Stimulated activated naive CD8-positive, alpha-beta T cell treated with anti-CD3 and anti-CD28 coated beads, Interleukin-15, amount 100 ng/mL, for 72 hours (primary cell): ENCODE data around the gene ANO7.

ENCODE experiments used
- ATAC-seq: fragments of 150-1000 bp; cut with Tn5 transposase; 2 replicates; pipeline ENCODE4 v1.10.0; 2021; ENCODE audit warnings: mild to moderate bottlenecking, moderate library complexity
- DNase-seq, 2 donors: peaks; one replicate each; pipeline ENCODE4 v3.0.0; 2021 to 2022
- H3K27ac Mint-ChIP-seq, 2 donors: one replicate each; pipeline ENCODE4 v1.8.0; 2022; ENCODE audit warnings: mild to moderate bottlenecking in 2 of 2, mixed read lengths in 2 of 2, moderate library complexity in 2 of 2
- H3K27me3 Mint-ChIP-seq: one replicate; pipeline ENCODE4 v1.8.0; 2022; ENCODE audit warnings: mixed read lengths
- H3K4me1 Mint-ChIP-seq: one replicate; pipeline ENCODE4 v1.8.0; 2022; ENCODE audit warnings: mild to moderate bottlenecking, mixed read lengths
- H3K4me3 Mint-ChIP-seq, 2 donors: one replicate each; pipeline ENCODE4 v1.8.0; 2022; ENCODE audit warnings: mild to moderate bottlenecking in 2 of 2, mixed read lengths in 2 of 2, moderate library complexity in 1 of 2
- H3K9me3 Mint-ChIP-seq, 2 donors: one replicate each; pipeline ENCODE4 v1.8.0; 2022; ENCODE audit warnings: mixed read lengths in 2 of 2

Gene ANO7, protein sequence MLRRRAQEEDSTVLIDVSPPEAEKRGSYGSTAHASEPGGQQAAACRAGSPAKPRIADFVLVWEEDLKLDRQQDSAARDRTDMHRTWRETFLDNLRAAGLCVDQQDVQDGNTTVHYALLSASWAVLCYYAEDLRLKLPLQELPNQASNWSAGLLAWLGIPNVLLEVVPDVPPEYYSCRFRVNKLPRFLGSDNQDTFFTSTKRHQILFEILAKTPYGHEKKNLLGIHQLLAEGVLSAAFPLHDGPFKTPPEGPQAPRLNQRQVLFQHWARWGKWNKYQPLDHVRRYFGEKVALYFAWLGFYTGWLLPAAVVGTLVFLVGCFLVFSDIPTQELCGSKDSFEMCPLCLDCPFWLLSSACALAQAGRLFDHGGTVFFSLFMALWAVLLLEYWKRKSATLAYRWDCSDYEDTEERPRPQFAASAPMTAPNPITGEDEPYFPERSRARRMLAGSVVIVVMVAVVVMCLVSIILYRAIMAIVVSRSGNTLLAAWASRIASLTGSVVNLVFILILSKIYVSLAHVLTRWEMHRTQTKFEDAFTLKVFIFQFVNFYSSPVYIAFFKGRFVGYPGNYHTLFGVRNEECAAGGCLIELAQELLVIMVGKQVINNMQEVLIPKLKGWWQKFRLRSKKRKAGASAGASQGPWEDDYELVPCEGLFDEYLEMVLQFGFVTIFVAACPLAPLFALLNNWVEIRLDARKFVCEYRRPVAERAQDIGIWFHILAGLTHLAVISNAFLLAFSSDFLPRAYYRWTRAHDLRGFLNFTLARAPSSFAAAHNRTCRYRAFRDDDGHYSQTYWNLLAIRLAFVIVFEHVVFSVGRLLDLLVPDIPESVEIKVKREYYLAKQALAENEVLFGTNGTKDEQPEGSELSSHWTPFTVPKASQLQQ

DNA sequence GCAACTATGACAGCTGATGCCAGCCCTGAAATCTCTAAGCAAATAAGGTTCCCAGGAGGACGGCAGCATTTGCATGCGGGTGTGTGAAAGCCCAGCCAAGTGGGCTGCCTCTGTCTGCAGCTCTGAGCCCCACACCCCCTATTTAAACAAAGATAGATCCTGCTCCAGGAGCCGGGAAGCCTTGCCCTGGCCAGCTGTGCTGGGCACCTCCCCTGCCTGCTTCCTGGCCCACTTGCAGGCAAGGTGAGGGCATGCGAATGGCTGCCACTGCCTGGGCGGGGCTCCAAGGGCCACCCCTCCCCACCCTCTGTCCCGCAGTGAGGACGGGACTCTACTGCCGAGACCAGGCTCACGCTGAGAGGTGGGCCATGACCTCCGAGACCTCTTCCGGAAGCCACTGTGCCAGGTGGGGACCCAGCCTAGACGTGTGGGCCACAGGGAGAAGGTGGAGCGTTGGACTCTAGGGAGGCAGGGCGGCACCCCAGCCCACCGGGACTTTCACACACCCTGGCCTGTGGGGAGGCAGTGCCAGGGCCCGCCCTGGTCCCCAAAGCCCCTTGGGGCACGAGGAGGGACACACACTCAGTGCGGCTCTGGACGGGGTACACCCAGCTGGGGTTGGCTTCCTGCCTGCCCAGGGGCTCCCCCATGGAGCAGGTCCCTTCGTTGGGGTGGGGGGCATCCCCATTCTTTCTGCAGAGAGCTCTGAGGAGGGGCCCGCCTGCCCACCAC lies at the start of gene ANO7:
ANO7 (plus strand) TSS at position 317 of the 732 bp plus-strand sequence. CDS start 1,387 bp downstream, outside the sequence.
- no peaks in the 10 kb centered on the region for H3K4me1 Mint-ChIP-seq
- no peak within 1 kb of the TSS for H3K27ac Mint-ChIP-seq
- DNase-seq, result no peak
- ATAC-seq, result peak; percentile 51
- no peaks in the 10 kb centered on the region for H3K9me3 Mint-ChIP-seq
- H3K4me3 Mint-ChIP-seq, result no peak within 1 kb of the TSS
- no peaks in the 10 kb centered on the region for H3K27me3 Mint-ChIP-seq

DNA sequence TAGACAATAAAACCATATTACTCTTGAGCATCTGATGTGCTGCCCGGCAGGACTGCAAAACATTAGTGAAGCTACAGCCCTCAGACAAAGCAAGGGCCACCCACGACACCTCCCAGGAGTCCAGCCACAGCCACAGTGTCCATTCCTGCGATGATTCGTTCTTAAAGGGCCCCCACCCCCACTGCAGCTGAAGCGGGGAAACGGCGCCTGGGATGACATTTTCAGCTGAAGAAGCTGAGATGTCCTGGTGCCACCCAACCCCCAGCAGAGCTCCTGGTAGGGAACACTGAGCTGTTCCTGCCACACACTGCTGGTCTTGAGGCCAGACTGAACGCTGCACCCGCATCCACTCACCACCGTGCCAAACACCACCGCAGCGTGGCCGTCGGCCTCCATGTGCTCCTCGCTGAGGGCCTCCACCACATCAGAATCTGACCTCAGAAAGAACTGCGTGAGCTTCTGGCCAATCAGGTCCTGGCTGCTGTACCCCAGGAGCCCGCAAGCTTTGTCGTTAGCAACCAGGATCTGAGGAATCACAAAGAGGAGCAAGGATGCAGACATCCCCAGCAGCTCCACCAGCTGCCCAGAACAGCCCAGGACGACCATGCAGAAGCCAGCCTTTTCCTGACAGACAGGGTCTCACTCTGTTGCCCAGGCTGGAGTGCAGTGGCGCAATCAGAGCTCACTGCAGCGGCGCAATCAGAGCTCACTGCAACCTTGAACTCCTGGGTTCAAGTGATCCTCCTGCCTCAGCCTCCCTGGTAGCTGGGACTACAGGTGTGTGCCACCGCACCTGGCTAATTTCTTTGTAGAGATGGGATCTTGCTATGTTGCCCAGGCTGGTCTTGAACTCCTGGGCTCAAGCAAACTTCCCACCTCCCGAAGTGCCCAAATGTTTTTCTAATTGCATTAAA lies 48.7 kb upstream of the ANO7 start:
- H3K4me1 Mint-ChIP-seq, result no peaks in the 10 kb centered on the region
- peak overlapping the region in 1 of 2 donors; percentile 81 for H3K27ac Mint-ChIP-seq
- H3K4me3 Mint-ChIP-seq, result no peak overlapping the region
- no peak for ATAC-seq
- H3K9me3 Mint-ChIP-seq, result no peaks in the 10 kb centered on the region
- H3K27me3 Mint-ChIP-seq, result no peaks in the 10 kb centered on the region
- DNase-seq, result no peak

DNA sequence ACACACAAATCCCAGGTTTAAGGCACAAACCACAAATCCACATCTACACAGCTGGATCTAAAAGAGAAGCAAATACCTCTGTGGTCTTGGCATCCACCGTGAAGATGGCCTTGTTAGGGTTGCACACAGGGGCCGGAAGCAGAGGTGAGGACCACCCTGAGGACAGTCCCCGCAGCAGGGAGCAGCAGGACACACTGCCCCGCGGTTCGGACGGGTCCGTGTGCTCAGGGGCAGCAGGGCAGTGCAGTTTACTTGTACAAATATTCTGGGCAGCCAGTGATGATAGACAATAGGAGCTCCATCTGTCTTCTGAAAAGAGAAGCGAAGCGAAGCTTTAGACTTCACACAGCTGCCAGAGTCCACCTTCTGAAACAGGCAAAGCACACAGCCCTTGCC lies 48.0 kb upstream of the ANO7 start:
- no peaks in the 10 kb centered on the region for H3K4me1 Mint-ChIP-seq
- DNase-seq, result no peak
- H3K9me3 Mint-ChIP-seq, result no peaks in the 10 kb centered on the region
- peak overlapping the region in 1 of 2 donors; percentile 81 for H3K27ac Mint-ChIP-seq
- no peak overlapping the region for H3K4me3 Mint-ChIP-seq
- H3K27me3 Mint-ChIP-seq, result no peaks in the 10 kb centered on the region
- ATAC-seq, result no peak

DNA sequence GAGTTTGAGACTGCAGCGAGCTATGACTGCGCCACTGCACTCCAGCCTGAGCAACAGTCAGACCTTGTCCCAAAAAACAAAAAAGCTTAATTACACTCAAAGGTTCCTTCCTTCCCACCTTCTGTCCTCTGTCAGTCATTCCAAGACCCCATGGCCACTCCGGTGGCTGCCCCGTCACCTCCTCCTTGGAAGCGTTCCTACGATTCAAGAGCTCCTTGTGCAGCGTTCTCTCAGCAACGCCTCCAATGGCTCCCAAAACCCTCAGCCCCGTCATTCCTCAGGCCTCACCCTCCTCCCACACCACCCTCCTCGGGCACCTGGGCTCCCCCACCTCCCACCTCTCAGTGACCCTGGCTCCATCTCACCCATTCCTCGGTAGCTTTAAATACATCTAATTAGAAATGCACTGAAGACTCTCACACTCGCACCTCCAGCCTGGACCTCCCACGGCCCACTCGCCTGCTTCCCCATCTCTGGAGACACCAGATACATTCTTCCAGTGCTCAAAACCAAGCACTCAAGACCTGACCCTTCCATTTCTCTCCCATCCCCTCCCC lies 47.2 kb upstream of the ANO7 start:
- Mint-ChIP-seq H3K4me3 (no peak overlapping the region), H3K27ac (peak overlapping the region in 1 of 2 donors; percentile 52), H3K27me3 (no peaks in the 10 kb centered on the region), H3K9me3 (no peaks in the 10 kb centered on the region), H3K4me1 (no peaks in the 10 kb centered on the region)
- DNase-seq, result no peak
- ATAC-seq, result no peak

DNA sequence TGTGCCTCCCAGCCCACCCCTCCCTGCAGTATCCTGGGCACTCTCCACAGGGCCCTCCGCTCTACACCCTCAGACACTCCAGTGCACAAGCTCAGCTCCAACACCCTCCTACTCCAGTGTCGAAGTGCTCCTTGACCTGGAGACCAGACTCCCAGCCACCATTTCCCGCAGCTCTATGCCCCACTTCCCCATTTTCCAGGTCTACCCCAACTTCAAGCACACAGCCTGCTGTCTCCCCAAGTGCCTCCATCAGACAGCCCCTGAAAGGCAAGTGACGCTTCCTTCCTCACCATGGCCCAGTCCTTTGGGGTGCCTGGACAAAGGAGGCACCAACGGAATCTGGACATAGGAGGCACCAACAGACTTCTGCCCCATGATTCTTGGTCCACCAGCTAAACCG lies 46.4 kb upstream of the ANO7 start:
- no peak for DNase-seq
- no peaks in the 10 kb centered on the region for H3K9me3 Mint-ChIP-seq
- peak overlapping the region in 1 of 2 donors; percentile 41 for H3K27ac Mint-ChIP-seq
- ATAC-seq, result no peak
- no peak overlapping the region for H3K4me3 Mint-ChIP-seq
- peaks cover 5% of the 10 kb centered on the region for H3K4me1 Mint-ChIP-seq
- no peaks in the 10 kb centered on the region for H3K27me3 Mint-ChIP-seq

DNA sequence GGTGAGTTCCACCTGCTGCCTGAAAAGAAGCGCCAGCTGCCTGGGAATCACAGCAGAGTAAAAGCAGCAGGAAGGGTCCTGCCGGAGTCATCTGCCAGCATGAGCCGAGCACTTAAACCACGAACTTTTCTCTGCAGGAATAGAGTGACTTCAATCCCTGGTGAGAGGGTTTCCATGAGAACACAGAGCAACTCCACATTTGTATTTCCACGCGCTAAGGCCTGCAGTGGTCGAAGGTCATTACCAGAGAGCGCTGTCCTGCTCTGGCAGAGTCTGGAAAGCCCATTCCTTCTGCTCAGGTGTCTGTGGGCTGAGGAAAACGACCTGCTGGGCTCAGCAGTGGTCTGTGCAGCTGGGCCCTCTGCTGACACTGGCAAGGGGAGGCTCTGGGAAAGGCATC lies 45.9 kb upstream of the ANO7 start:
- no peaks in the 10 kb centered on the region for H3K27me3 Mint-ChIP-seq
- no peak for ATAC-seq
- H3K9me3 Mint-ChIP-seq, result no peaks in the 10 kb centered on the region
- H3K4me3 Mint-ChIP-seq, result no peak overlapping the region
- H3K4me1 Mint-ChIP-seq, result peaks cover 5% of the 10 kb centered on the region
- no peak for DNase-seq
- H3K27ac Mint-ChIP-seq, result no peak overlapping the region

DNA sequence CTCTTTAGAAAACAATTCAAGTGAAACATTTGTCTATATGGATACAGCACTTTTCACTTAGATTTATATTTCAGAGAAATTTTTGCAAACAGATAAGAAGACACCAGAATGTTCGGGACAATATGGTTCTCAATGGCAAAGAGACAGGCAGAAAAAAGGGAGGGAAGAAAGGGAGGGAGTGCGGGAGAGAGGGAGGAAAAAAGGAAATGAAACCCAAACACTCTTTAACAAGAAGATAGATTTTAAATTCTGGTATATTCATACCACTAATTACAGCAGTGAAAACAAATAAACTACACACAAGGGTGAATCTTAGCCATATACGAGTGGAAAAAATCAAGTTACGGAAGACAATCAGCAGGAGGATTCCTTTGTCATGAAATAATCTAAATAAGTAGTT lies 42.2 kb upstream of the ANO7 start:
- Mint-ChIP-seq H3K4me1 (peaks cover 26% of the 10 kb centered on the region), H3K27ac (no peak overlapping the region), H3K27me3 (no peaks in the 10 kb centered on the region), H3K4me3 (peak overlapping the region in 1 of 2 donors; percentile 11), H3K9me3 (no peaks in the 10 kb centered on the region)
- DNase-seq, result no peak
- no peak for ATAC-seq

DNA sequence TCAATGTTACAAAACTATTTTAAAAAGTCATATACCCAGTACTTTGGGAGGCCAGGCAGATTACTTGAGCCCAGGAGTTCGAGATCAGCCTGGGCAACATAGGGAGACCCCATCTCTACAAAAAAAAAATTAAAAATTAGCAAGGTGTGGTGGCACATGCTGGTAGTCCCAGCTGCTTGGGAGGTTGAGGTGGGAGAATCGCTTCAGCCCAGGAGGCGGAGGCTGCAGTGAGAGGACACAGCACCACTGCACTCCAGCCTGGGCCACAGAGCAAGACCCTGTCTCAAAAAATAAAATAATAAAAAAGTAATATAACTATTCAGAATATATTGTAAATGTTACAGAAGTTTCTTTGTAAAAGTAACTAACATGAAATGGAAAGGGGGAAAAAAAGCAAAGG lies 41.1 kb upstream of the ANO7 start:
- DNase-seq (no peak), ATAC-seq (no peak)
- Mint-ChIP-seq H3K27ac (no peak overlapping the region), H3K4me1 (peaks cover 37% of the 10 kb centered on the region), H3K4me3 (peak overlapping the region in 1 of 2 donors; percentile 96), H3K9me3 (no peaks in the 10 kb centered on the region), H3K27me3 (no peaks in the 10 kb centered on the region)

DNA sequence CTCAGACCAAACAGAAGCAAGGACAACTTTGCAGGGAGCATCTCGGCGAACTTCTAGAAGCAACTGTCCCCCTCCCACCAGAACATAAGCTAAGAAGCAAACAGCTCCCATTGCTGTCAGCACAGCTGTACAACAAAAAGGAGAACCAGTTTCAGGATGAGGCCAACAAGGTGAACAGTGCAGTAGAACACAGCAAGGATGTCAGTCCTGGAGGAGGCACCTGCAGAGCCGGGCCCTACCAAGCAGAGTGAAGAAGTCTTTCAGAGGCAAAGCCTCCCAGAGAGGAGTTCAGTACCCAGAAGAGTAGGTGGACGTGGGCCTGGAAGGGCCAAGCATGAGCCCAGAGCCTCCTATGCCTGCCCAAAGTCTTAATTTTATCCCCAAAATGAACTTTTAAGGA lies 40.2 kb upstream of the ANO7 start:
- no peaks in the 10 kb centered on the region for H3K27me3 Mint-ChIP-seq
- DNase-seq (no peak), ATAC-seq (no peak)
- H3K9me3 Mint-ChIP-seq, result no peaks in the 10 kb centered on the region
- peak overlapping the region; percentile 85 to 96 for H3K4me3 Mint-ChIP-seq
- peak overlapping the region in 1 of 2 donors; percentile 89 for H3K27ac Mint-ChIP-seq
- peaks cover 44% of the 10 kb centered on the region for H3K4me1 Mint-ChIP-seq

DNA sequence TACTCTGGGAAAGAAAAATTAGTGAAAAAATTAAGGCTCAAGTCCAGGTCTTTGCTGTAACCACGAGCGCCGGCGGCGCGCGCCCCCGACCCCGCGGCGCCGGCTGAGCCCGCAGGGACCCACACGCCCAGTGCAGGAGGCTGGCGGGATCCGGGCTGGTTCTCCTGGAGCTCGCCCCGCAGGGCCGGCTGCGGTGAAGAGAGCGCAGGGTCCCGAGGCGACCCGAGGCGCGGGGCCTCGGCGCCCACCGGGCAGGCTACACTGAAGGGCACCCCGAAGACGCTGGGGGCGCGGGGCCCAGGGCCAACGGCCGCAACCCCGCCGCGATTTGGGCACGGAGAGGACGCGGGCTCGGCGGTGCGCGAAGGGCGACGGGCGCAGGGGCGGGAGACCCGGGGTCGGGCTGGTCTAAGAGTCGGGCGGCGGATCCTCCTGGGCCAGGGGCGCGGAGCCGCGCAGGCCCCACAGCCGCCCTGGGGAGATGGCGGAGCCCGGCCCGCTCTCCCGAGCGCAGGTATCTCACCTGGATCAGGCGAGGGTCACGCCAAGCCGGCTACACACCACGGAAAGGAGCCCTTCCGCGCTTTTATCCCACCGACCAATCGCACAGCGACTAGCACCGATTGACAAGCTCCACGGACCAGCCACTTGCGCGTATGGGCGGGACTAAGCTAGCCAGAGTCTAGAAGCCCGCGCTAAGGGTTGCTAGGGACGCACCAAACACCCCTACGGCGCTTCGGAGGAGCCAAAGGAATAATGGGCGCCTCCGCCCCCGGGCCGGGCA lies 39.4 kb upstream of the ANO7 start, which contains the start of gene PASK:
PASK (minus strand) TSS at position 582 of the 784 bp plus-strand sequence. CDS start 6,440 bp downstream, outside the sequence.
- Mint-ChIP-seq H3K4me3 (peak within 1 kb of the TSS; percentile 85 to 96), H3K27ac (peak within 1 kb of the TSS; percentile 92 to 93), H3K9me3 (no peaks in the 10 kb centered on the region), H3K4me1 (peaks cover 49% of the 10 kb centered on the region), H3K27me3 (no peaks in the 10 kb centered on the region)
- peak; percentile 94 to 97 for DNase-seq
- ATAC-seq, result peak; percentile 91

DNA sequence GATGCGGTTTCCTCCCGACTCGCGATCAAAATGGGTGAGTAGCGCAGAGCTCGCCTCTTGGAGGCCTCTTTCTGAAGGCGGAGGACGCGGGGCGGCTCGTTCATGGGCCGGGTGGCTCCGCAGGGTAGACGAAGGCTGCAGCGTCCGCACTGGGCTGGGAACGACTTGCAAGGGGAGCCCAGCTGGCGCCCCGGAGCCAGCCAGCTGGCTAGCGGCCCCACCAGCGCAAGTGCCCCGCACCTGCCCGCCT lies 38.9 kb upstream of the ANO7 start:
- peaks cover 49% of the 10 kb centered on the region for H3K4me1 Mint-ChIP-seq
- peak; percentile 40 for ATAC-seq
- no peak for DNase-seq

DNA sequence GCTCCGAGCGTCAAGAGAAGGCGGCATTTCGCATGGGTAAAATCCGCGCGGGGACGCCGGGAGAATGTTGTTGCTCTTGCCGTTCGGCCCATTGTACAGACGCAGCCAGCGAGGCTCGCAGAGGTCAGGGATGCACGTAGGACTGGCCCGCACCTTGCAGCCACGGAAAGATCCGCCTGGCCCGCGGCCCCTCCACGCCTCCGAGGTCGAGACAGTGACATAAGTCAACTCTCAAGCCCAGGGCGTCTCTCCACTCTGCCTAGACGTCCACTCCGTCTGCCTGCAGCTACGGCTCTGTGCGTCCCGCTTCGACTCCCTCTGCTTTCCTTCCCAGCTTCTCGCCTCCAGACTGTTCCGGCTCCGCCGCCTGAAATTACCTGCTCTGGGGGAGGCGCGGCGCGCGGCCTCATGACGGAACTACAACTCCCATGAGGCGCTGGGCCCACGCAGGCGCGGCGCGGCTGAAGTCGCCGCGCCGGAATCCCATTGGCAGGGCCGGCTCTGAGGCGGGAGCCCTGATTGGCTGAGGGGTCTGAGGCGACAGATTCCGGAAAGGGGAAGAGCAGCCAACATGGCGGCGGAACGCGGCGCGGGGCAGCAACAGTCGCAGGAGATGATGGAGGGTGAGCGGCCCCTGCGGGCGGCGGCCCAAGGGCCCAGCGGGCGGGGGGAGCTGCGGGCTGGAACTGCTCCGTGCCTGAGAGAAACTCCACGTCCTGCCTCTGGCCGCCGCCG lies 38.4 kb upstream of the ANO7 start, which contains the start of gene PPP1R7:
PPP1R7 (plus strand) TSS at position 543 of the 735 bp plus-strand sequence; CDS start at position 572, 29 bp downstream.
- peak within 1 kb of the TSS; percentile 92 to 93 for H3K27ac Mint-ChIP-seq

More for the DNA sequence above, 38.9 kb upstream of the ANO7 start:
- Mint-ChIP-seq H3K27me3 (no peaks in the 10 kb centered on the region), H3K27ac (peak overlapping the region; percentile 72 to 92), H3K9me3 (no peaks in the 10 kb centered on the region), H3K4me3 (peak overlapping the region; percentile 85 to 96)

More for the DNA sequence above, 38.4 kb upstream of the ANO7 start, which contains the start of gene PPP1R7:
- Mint-ChIP-seq H3K4me3 (peak within 1 kb of the TSS; percentile 85 to 96), H3K27me3 (no peaks in the 10 kb centered on the region), H3K4me1 (peaks cover 49% of the 10 kb centered on the region), H3K9me3 (no peaks in the 10 kb centered on the region)
- peak; percentile 82 for ATAC-seq
- DNase-seq, result peak; percentile 92 to 95
